K562 (cell line): ENCODE measurements around the gene C18orf32. TPM values are rescaled to one million over a fixed set of nuclear protein-coding genes. Genes with fewer than 3 reads are reported as not detected.
A peak's percentile ranks its signal among the peaks of the same experiment; 100 is the strongest.

Experiments used
- C11orf30 ChIP-seq: fragments of 450-650 bp; IDR thresholded peaks from 2 replicates; pipeline ENCODE4 v1.6.1; 2016; ENCODE audit warnings: low read depth, mild to moderate bottlenecking
- GABPB2 ChIP-seq: fragments of 250-450 bp; sonication (Bioruptor Pico); conservative IDR thresholded peaks from 2 replicates; pipeline ENCODE4 v1.5.1; 2021; ENCODE audit warnings: mild to moderate bottlenecking
- GTF2A2 ChIP-seq: IDR thresholded peaks from 2 replicates; pipeline ENCODE4 v1.6.1; 2016; ENCODE audit warnings: mild to moderate bottlenecking, missing genetic modification characterization, missing compliant biosample characterization
- HEY1 ChIP-seq: fragments of 250-450 bp; sonication (Bioruptor Pico); IDR thresholded peaks from 2 replicates; pipeline ENCODE4 v1.5.0; 2020; ENCODE audit warnings: mild to moderate bottlenecking, moderate library complexity, borderline replicate concordance
- IRF2 ChIP-seq: sonication (generic); formaldehyde crosslinking; IDR thresholded peaks from 2 replicates; pipeline ENCODE4 v1.8.1; 2022; ENCODE audit warnings: mild to moderate bottlenecking, missing genetic modification reagents
- MCM7 ChIP-seq, 2 experiments: fragments of 450-650 bp; IDR thresholded peaks; 2 replicates each; pipeline ENCODE4 v1.6.1; 2016 to 2018
- MYBL2 ChIP-seq, 2 experiments: fragments of 450-650 bp in 1 of 2; sonication (generic) in 1 of 2; formaldehyde crosslinking in 1 of 2; IDR thresholded peaks; 2 replicates each; pipeline versions ENCODE4 v1.6.1 to v1.8.1; 2017 to 2022; ENCODE audit warnings: borderline replicate concordance in 1 of 2, inconsistent platforms in 1 of 2, low read depth in 1 of 2, mild to moderate bottlenecking in 1 of 2, missing genetic modification reagents in 1 of 2, moderate library complexity in 1 of 2
- MYC ChIP-seq, 2 experiments: fragments of 250-450 bp in 1 of 2; sonication (Bioruptor Pico) in 1 of 2; IDR thresholded peaks; 2 replicates each; pipeline versions ENCODE4 v1.5.1 to v1.6.1; 2012 to 2021; ENCODE audit warnings: low read depth in 2 of 2, borderline replicate concordance in 1 of 2, improper control_type of control experiment in 1 of 2, low read length in 1 of 2, mild to moderate bottlenecking in 1 of 2, moderate library complexity in 1 of 2
- NONO ChIP-seq, 2 experiments: fragments of 200-400 bp in 1 of 2; fragments of 450-650 bp in 1 of 2; formaldehyde crosslinking in 1 of 2; IDR thresholded peaks; 2 replicates each; pipeline ENCODE4 v1.6.1; 2017; ENCODE audit warnings: low read depth in 2 of 2, mild to moderate bottlenecking in 2 of 2, moderate library complexity in 2 of 2, low read length in 1 of 2
- SMARCE1 ChIP-seq: fragments of 450-650 bp; IDR thresholded peaks from 2 replicates; pipeline ENCODE4 v1.7.1; 2016; ENCODE audit warnings: mild to moderate bottlenecking
- SRSF3 ChIP-seq: fragments of 200-400 bp; formaldehyde crosslinking; IDR thresholded peaks from 2 replicates; pipeline ENCODE4 v1.6.1; 2016; ENCODE audit warnings: mild to moderate bottlenecking, low read length, moderate library complexity; ENCODE audit not compliant: insufficient read depth
- XRCC5 ChIP-seq: fragments of 200-400 bp; formaldehyde crosslinking; IDR thresholded peaks from 2 replicates; pipeline ENCODE4 v1.6.1; 2017; ENCODE audit warnings: low read depth, mild to moderate bottlenecking, low read length
- ZEB2 ChIP-seq: fragments of 450-650 bp; IDR thresholded peaks from 2 replicates; pipeline ENCODE4 v1.6.1; 2016
- ZNF124 ChIP-seq: sonication (generic); formaldehyde crosslinking; IDR thresholded peaks from 2 replicates; pipeline ENCODE4 v1.8.1; 2022; ENCODE audit warnings: missing genetic modification reagents
- ZNF140 ChIP-seq: fragments of 250-450 bp; sonication (Bioruptor Pico); IDR thresholded peaks from 2 replicates; pipeline ENCODE4 v1.8.0; 2021; ENCODE audit warnings: moderate library complexity, mild to moderate bottlenecking, inconsistent platforms
- polyA plus RNA-seq, 8 experiments: library from polyadenylated mRNA; depleted of rRNA in 4 of 8; stranded (reverse) in 5 of 8; unstranded in 3 of 8; fragments of >200 nt; fragmentation: Nextera tagmentation in 2 of 8; fragmentation: Illumina TruSeq in 1 of 8; extraction: Ambion mirVana in 2 of 8; extraction: Trizol in 1 of 8; gene quantifications; 2 replicates each; pipeline versions ENCODE4 v1.2.1 to v1.2.3, GENCODE V29; 2011 to 2014; ENCODE audit warnings: inconsistent platforms in 1 of 8, missing spikeins in 1 of 8
- total RNA-seq, 7 experiments: library from RNA; depleted of rRNA in 6 of 7; stranded (reverse); fragments of >200 nt in 6 of 7; fragmentation: Illumina TruSeq in 2 of 7; extraction: Trizol in 2 of 7; gene quantifications; 2 replicates each; pipeline versions ENCODE4 v1.2.1 to v1.2.3, GENCODE V29; 2011 to 2021; ENCODE audit warnings: low replicate concordance in 1 of 7
- TF ChIP-seq, protein P1 (sequence below): fragments of 450-650 bp; IDR thresholded peaks from 2 replicates; pipeline ENCODE4 v1.6.1; 2016; ENCODE audit warnings: mild to moderate bottlenecking
- TF ChIP-seq, protein P2 (sequence below): fragments of 450-650 bp; formaldehyde crosslinking; IDR thresholded peaks from 2 replicates; pipeline ENCODE4 v1.4.0; 2020; ENCODE audit warnings: mild to moderate bottlenecking, mixed read lengths
- TF ChIP-seq, protein P3 (sequence below), 2 experiments: fragments of 150-350 bp in 1 of 2; IDR thresholded peaks; 2 replicates each; pipeline ENCODE4 v1.6.1; 2012 to 2016; ENCODE audit warnings: low read depth in 2 of 2, low read length in 2 of 2, mild to moderate bottlenecking in 1 of 2, moderate library complexity in 1 of 2

Gene C18orf32
- total and polyA plus RNA-seq, 9 of the 15 experiments (the other 6 are each of a cell fraction or from before 2014, with no cell fraction given): 8.5 to 35.0 (median 20.4) TPM

DNA sequence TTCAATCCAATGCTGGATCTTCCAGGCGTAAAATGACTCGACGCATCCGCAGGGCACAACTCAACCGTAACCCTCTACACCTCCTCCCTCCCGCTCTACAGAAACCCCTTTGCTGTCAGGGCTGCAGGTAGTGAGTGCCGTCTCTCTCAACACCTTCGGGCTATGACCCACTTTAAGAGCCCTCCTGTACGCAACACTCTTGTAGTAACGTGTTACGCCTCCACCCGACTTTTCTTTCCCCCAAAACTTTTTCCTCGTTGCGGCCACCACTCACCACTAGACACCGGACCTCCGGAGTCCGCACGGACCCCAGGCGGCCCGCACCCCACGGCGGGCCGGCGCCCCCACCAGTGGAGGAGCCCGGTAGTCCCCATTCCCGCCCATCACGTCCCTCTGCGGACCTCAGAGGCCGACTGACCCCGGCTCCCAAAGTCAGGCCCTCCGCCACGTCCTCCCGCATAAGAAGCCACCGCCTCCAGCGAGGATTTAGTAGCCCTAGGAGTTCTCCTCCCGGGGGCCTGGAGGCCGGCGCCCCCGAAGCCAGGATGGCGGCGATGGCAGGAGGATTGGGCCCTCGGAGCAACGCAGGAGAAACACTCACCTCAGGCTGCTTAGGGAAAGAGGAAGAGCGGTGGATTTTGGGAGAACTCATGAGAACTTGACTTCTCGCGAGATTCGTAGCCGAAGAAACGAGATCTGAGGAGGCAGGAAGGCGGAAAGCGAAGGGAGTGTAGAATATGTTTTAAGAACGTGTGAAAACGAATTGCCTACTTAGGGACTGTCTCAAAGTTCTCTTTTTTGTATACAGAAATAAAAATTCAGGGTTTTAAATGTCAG is 5.0 kb upstream of the C18orf32 start, which contains the start of gene RPL17 (continued):
- TF ChIP-seq GABPB2 (CRISPR knock-in tag) (no peak), NONO (IDR thresholded peaks at IDR 0.05; ENCODE audit: low read depth in 2 of 2, low read length in 1 of 2) (no peak), HEY1 (CRISPR knock-in tag) (no peak), SMARCE1 (no peak), MYC (IDR thresholded peaks at IDR 0.05; ENCODE audit: low read depth, low read length) (peak; percentile 94), MYC (CRISPR knock-in tag; IDR thresholded peaks at IDR 0.05; ENCODE audit: borderline replicate concordance, low read depth) (0 out of 2 replicates have a peak, but pooled peaks have one; percentile 59), GTF2A2 (tag) (no peak), ZNF124 (CRISPR knock-in tag) (no peak), XRCC5 (no peak), ZEB2 (no peak), C11orf30 (no peak), IRF2 (CRISPR knock-in tag) (no peak), MCM7 (IDR thresholded peaks at IDR 0.05) (no peak), MYBL2 (IDR thresholded peaks at IDR 0.05; ENCODE audit: low read depth) (no peak), MYBL2 (CRISPR knock-in tag; IDR thresholded peaks at IDR 0.05; ENCODE audit: borderline replicate concordance) (no peak), ZNF140 (CRISPR knock-in tag) (no peak), SRSF3 (no peak)
- TF ChIP-seq, protein P1, sequence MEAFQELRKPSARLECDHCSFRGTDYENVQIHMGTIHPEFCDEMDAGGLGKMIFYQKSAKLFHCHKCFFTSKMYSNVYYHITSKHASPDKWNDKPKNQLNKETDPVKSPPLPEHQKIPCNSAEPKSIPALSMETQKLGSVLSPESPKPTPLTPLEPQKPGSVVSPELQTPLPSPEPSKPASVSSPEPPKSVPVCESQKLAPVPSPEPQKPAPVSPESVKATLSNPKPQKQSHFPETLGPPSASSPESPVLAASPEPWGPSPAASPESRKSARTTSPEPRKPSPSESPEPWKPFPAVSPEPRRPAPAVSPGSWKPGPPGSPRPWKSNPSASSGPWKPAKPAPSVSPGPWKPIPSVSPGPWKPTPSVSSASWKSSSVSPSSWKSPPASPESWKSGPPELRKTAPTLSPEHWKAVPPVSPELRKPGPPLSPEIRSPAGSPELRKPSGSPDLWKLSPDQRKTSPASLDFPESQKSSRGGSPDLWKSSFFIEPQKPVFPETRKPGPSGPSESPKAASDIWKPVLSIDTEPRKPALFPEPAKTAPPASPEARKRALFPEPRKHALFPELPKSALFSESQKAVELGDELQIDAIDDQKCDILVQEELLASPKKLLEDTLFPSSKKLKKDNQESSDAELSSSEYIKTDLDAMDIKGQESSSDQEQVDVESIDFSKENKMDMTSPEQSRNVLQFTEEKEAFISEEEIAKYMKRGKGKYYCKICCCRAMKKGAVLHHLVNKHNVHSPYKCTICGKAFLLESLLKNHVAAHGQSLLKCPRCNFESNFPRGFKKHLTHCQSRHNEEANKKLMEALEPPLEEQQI: peak; percentile 38
- TF ChIP-seq, protein P2, sequence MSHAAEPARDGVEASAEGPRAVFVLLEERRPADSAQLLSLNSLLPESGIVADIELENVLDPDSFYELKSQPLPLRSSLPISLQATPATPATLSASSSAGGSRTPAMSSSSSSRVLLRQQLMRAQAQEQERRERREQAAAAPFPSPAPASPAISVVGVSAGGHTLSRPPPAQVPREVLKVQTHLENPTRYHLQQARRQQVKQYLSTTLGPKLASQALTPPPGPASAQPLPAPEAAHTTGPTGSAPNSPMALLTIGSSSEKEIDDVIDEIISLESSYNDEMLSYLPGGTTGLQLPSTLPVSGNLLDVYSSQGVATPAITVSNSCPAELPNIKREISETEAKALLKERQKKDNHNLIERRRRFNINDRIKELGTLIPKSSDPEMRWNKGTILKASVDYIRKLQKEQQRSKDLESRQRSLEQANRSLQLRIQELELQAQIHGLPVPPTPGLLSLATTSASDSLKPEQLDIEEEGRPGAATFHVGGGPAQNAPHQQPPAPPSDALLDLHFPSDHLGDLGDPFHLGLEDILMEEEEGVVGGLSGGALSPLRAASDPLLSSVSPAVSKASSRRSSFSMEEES (CRISPR knock-in tag): no peak; the same call in 1 of the 2 replicates
- TF ChIP-seq, protein P3, sequence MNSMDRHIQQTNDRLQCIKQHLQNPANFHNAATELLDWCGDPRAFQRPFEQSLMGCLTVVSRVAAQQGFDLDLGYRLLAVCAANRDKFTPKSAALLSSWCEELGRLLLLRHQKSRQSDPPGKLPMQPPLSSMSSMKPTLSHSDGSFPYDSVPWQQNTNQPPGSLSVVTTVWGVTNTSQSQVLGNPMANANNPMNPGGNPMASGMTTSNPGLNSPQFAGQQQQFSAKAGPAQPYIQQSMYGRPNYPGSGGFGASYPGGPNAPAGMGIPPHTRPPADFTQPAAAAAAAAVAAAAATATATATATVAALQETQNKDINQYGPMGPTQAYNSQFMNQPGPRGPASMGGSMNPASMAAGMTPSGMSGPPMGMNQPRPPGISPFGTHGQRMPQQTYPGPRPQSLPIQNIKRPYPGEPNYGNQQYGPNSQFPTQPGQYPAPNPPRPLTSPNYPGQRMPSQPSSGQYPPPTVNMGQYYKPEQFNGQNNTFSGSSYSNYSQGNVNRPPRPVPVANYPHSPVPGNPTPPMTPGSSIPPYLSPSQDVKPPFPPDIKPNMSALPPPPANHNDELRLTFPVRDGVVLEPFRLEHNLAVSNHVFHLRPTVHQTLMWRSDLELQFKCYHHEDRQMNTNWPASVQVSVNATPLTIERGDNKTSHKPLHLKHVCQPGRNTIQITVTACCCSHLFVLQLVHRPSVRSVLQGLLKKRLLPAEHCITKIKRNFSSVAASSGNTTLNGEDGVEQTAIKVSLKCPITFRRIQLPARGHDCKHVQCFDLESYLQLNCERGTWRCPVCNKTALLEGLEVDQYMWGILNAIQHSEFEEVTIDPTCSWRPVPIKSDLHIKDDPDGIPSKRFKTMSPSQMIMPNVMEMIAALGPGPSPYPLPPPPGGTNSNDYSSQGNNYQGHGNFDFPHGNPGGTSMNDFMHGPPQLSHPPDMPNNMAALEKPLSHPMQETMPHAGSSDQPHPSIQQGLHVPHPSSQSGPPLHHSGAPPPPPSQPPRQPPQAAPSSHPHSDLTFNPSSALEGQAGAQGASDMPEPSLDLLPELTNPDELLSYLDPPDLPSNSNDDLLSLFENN (IDR thresholded peaks at IDR 0.05; ENCODE audit: low read depth in 2 of 2, low read length in 2 of 2): no peak
